ENCODE data around the gene PPP1R15A.
"Not testable (repeated sequence)": the region's sequence is repeated elsewhere in the genome, so short reads cannot be mapped to it uniquely, and the experiment has no call there.

The PPP1R15A gene

GRCh38 chr19:48859711-48860572 is 12.3 kb upstream of the PPP1R15A start:
- no peak overlapping the region for H3K27ac ChIP-seq (ENCODE audit: low read depth, low read length)
- H3K9me3 ChIP-seq (ENCODE audit: control insufficient read depth, insufficient read depth, low read length): no peaks in the 10 kb centered on the region
- H3K4me1 ChIP-seq (ENCODE audit: control insufficient read depth, insufficient read depth, low read length): no peaks in the 10 kb centered on the region
- H3K9ac ChIP-seq (ENCODE audit: low read depth, low read length): no peak overlapping the region
- H3K4me3 ChIP-seq (ENCODE audit: low read depth, low read length): no peak overlapping the region
- H3K27me3 ChIP-seq (ENCODE audit: control insufficient read depth, insufficient read depth, low read length): no peaks in the 10 kb centered on the region
- H3K36me3 ChIP-seq (ENCODE audit: control insufficient read depth, insufficient read depth, low read length): no peaks in the 10 kb centered on the region

- Histone ChIP-seq H3K4me1 (ENCODE audit: control insufficient read depth, insufficient read depth, low read length) (no peaks in the 10 kb centered on the region), H3K9ac (ENCODE audit: low read depth, low read length) (no peak overlapping the region), H3K4me3 (ENCODE audit: low read depth, low read length) (no peak overlapping the region), H3K9me3 (ENCODE audit: control insufficient read depth, insufficient read depth, low read length) (no peaks in the 10 kb centered on the region), H3K36me3 (ENCODE audit: control insufficient read depth, insufficient read depth, low read length) (no peaks in the 10 kb centered on the region), H3K27ac (ENCODE audit: low read depth, low read length) (no peak overlapping the region), H3K27me3 (ENCODE audit: control insufficient read depth, insufficient read depth, low read length) (no peaks in the 10 kb centered on the region)
Measured at GRCh38 chr19:48861313-48861712, 10.9 kb upstream of the PPP1R15A start.

DNA sequence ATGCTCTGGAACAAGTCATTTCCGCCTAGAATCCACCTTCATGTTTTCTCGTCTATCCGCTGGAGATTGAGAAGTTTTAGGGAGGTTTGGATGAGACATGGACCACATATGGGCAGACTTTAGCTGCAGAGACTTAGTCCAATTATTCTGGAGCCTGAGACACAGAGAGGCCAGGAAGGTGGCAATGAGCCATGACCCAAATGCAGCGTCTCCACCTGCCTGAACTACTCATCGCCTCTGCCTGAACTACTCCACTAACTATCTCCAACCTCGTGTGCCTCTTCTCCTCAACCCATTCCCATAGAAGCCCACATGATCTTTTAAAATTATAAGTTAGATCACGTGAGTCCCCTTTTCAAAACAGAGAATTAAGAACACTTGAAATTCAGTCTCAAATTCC is 9.4 kb upstream of the PPP1R15A start:
- Histone ChIP-seq H3K36me3 (ENCODE audit: control insufficient read depth, insufficient read depth, low read length) (no peaks in the 10 kb centered on the region), H3K27ac (ENCODE audit: low read depth, low read length) (no peak overlapping the region), H3K9me3 (ENCODE audit: control insufficient read depth, insufficient read depth, low read length) (no peaks in the 10 kb centered on the region), H3K4me1 (ENCODE audit: control insufficient read depth, insufficient read depth, low read length) (peaks cover under 1% of the 10 kb centered on the region; the same call in 1 of the 2 replicates), H3K9ac (ENCODE audit: low read depth, low read length) (no peak overlapping the region), H3K4me3 (ENCODE audit: low read depth, low read length) (no peak overlapping the region), H3K27me3 (ENCODE audit: control insufficient read depth, insufficient read depth, low read length) (no peaks in the 10 kb centered on the region)

GRCh38 chr19:48866692-48867091 is 5.5 kb upstream of the PPP1R15A start:
- peaks cover 12% of the 10 kb centered on the region for H3K4me1 ChIP-seq (ENCODE audit: control insufficient read depth, insufficient read depth, low read length)
- H3K9me3 ChIP-seq (ENCODE audit: control insufficient read depth, insufficient read depth, low read length): no peaks in the 10 kb centered on the region
- no peak overlapping the region for H3K9ac ChIP-seq (ENCODE audit: low read depth, low read length)
- no peaks in the 10 kb centered on the region for H3K27me3 ChIP-seq (ENCODE audit: control insufficient read depth, insufficient read depth, low read length)
- H3K36me3 ChIP-seq (ENCODE audit: control insufficient read depth, insufficient read depth, low read length): no peaks in the 10 kb centered on the region
- no peak overlapping the region for H3K4me3 ChIP-seq (ENCODE audit: low read depth, low read length)
- no peak overlapping the region for H3K27ac ChIP-seq (ENCODE audit: low read depth, low read length)

GRCh38 chr19:48867123-48867745 is 5.0 kb upstream of the PPP1R15A start:
- no peaks in the 10 kb centered on the region for H3K36me3 ChIP-seq (ENCODE audit: control insufficient read depth, insufficient read depth, low read length)
- no peaks in the 10 kb centered on the region for H3K27me3 ChIP-seq (ENCODE audit: control insufficient read depth, insufficient read depth, low read length)
- no peaks in the 10 kb centered on the region for H3K9me3 ChIP-seq (ENCODE audit: control insufficient read depth, insufficient read depth, low read length)
- H3K9ac ChIP-seq (ENCODE audit: low read depth, low read length): no peak overlapping the region
- H3K4me1 ChIP-seq (ENCODE audit: control insufficient read depth, insufficient read depth, low read length): peaks cover 12% of the 10 kb centered on the region
- peak overlapping the region; percentile 20 for H3K27ac ChIP-seq (ENCODE audit: low read depth, low read length)
- no peak overlapping the region for H3K4me3 ChIP-seq (ENCODE audit: low read depth, low read length)

- Histone ChIP-seq H3K36me3 (ENCODE audit: control insufficient read depth, insufficient read depth, low read length) (no peaks in the 10 kb centered on the region), H3K27ac (ENCODE audit: low read depth, low read length) (peak overlapping the region; percentile 20), H3K4me3 (ENCODE audit: low read depth, low read length) (peak overlapping the region; percentile 1), H3K9ac (ENCODE audit: low read depth, low read length) (no peak overlapping the region), H3K27me3 (ENCODE audit: control insufficient read depth, insufficient read depth, low read length) (no peaks in the 10 kb centered on the region), H3K9me3 (ENCODE audit: control insufficient read depth, insufficient read depth, low read length) (no peaks in the 10 kb centered on the region), H3K4me1 (ENCODE audit: control insufficient read depth, insufficient read depth, low read length) (peaks cover 12% of the 10 kb centered on the region)
Measured at GRCh38 chr19:48867746-48868113, 4.5 kb upstream of the PPP1R15A start.

GRCh38 chr19:48868114-48868886 is 3.9 kb upstream of the PPP1R15A start, which contains the start of gene PLEKHA4:
Gene PLEKHA4 (minus strand): TSS chr19:48868617. CDS start chr19:48867620, 997 bp downstream.
- Histone ChIP-seq H3K27me3 (ENCODE audit: control insufficient read depth, insufficient read depth, low read length) (no peaks in the 10 kb centered on the region), H3K27ac (ENCODE audit: low read depth, low read length) (peak within 1 kb of the TSS; percentile 30), H3K4me3 (ENCODE audit: low read depth, low read length) (peak within 1 kb of the TSS; percentile 1), H3K9me3 (ENCODE audit: control insufficient read depth, insufficient read depth, low read length) (no peaks in the 10 kb centered on the region), H3K9ac (ENCODE audit: low read depth, low read length) (no peak within 1 kb of the TSS), H3K4me1 (ENCODE audit: control insufficient read depth, insufficient read depth, low read length) (peaks cover 14% of the 10 kb centered on the region), H3K36me3 (ENCODE audit: control insufficient read depth, insufficient read depth, low read length) (peaks cover 2% of the 10 kb centered on the region)

GRCh38 chr19:48870048-48870447 is 2.2 kb upstream of the PPP1R15A start:
- H3K9me3 ChIP-seq (ENCODE audit: control insufficient read depth, insufficient read depth, low read length): no peaks in the 10 kb centered on the region
- peaks cover 19% of the 10 kb centered on the region for H3K36me3 ChIP-seq (ENCODE audit: control insufficient read depth, insufficient read depth, low read length)
- H3K4me3 ChIP-seq (ENCODE audit: low read depth, low read length): no peak overlapping the region
- no peaks in the 10 kb centered on the region for H3K27me3 ChIP-seq (ENCODE audit: control insufficient read depth, insufficient read depth, low read length)
- no peak overlapping the region for H3K27ac ChIP-seq (ENCODE audit: low read depth, low read length)
- no peak overlapping the region for H3K9ac ChIP-seq (ENCODE audit: low read depth, low read length)
- H3K4me1 ChIP-seq (ENCODE audit: control insufficient read depth, insufficient read depth, low read length): peaks cover 18% of the 10 kb centered on the region

GRCh38 chr19:48871471-48872181 is 595 bp upstream of the PPP1R15A start:
- H3K9ac ChIP-seq (ENCODE audit: low read depth, low read length); H3K27ac ChIP-seq (ENCODE audit: low read depth, low read length); H3K9me3 ChIP-seq (ENCODE audit: control insufficient read depth, insufficient read depth, low read length); H3K4me3 ChIP-seq (ENCODE audit: low read depth, low read length); H3K27me3 ChIP-seq (ENCODE audit: control insufficient read depth, insufficient read depth, low read length): not testable (repeated sequence)
- Histone ChIP-seq H3K36me3 (ENCODE audit: control insufficient read depth, insufficient read depth, low read length) (peaks cover 35% of the 10 kb centered on the region), H3K4me1 (ENCODE audit: control insufficient read depth, insufficient read depth, low read length) (peaks cover 18% of the 10 kb centered on the region)

DNA sequence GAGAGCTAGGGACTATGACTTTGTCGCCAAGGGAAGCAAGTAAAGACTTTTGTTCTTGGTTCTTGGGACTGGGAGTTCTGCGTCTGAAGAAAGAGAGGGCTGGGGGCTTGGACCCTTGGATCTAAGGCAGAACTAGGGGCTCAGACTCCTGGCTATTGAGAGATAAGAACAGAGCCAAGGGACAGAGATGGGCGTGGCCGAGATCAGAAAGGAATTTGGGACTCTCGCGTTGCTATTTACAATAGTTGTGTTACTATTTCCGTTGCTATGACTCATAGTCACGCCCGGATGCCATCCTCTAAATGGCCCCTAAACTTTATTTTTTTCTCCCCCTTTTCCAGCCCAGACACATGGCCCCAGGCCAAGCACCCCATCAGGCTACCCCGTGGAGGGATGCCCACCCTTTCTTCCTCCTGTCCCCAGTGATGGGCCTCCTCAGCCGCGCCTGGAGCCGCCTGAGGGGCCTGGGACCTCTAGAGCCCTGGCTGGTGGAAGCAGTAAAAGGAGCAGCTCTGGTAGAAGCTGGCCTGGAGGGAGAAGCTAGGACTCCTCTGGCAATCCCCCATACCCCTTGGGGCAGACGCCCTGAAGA is 759 bp downstream of the PPP1R15A start:
- H3K27ac ChIP-seq (ENCODE audit: low read depth, low read length): peak overlapping the region; percentile 99
- H3K27me3 ChIP-seq (ENCODE audit: control insufficient read depth, insufficient read depth, low read length): no peaks in the 10 kb centered on the region
- H3K4me1 ChIP-seq (ENCODE audit: control insufficient read depth, insufficient read depth, low read length): peaks cover 17% of the 10 kb centered on the region
- peaks cover 36% of the 10 kb centered on the region for H3K36me3 ChIP-seq (ENCODE audit: control insufficient read depth, insufficient read depth, low read length)
- H3K9ac ChIP-seq (ENCODE audit: low read depth, low read length): peak overlapping the region; percentile 91
- H3K9me3 ChIP-seq (ENCODE audit: control insufficient read depth, insufficient read depth, low read length): no peaks in the 10 kb centered on the region
- H3K4me3 ChIP-seq (ENCODE audit: low read depth, low read length): peak overlapping the region; percentile 84
